A549 (cell line): ENCODE data around the gene TBX20. TPM values are rescaled to one million over a fixed set of nuclear protein-coding genes. Genes with fewer than 3 reads are reported as not detected.
"Not testable (repeated sequence)": the region's sequence is repeated elsewhere in the genome, so short reads cannot be mapped to it uniquely, and the experiment has no call there.

Experiments
- ATAC-seq, 2 experiments: fragments of 200-7000 bp in 1 of 2; fragments of >200 bp in 1 of 2; cut with Nextera tagmentation in 1 of 2; cut with Tn5 transposase in 1 of 2; 3 replicates each; pipeline versions ENCODE4 v1.8.0 to v1.9.1; 2018 to 2020; ENCODE audit warnings: mild to moderate bottlenecking in 1 of 2, moderate library complexity in 1 of 2
- CTCF ChIA-PET: fragments of 300-600 bp; sonication (Branson Sonifier 250); formaldehyde crosslinking; extraction: SDS; loops from one replicate; lab custom pipeline; 2021; ENCODE audit warnings: antibody characterized with exemption, inconsistent platforms; lab: Yijun Ruan, JAX
- POLR2A ChIA-PET: fragments of 350-600 bp; formaldehyde crosslinking; extraction: SDS; loops from one replicate; lab custom pipeline; 2021; ENCODE audit warnings: antibody characterized with exemption, inconsistent platforms; lab: Yijun Ruan, JAX
- DNase-seq, 2 experiments: peaks; one replicate each; pipeline versions ENCODE4 v3.0.0 to v3.0.0-alpha.2; 2011 to 2016; ENCODE audit warnings: low read depth in 1 of 2, low spot score in 1 of 2
- FAIRE-seq: peaks from 2 replicates; lab custom pipeline; 2011; peaks lifted over from hg19 to GRCh38; lab: Jason Lieb, UNC
- H3K27ac ChIP-seq, 2 experiments: fragments of >200 bp; sonication (Bioruptor Twin); formaldehyde crosslinking; 3 replicates each; pipeline ENCODE4 v1.5.1; 2016 to 2017
- H3K4me1 ChIP-seq: fragments of >200 bp; sonication (Bioruptor Twin); formaldehyde crosslinking; 3 replicates; pipeline ENCODE4 v1.6.1; 2016
- H3K4me2 ChIP-seq: fragments of >200 bp; sonication (Bioruptor Twin); formaldehyde crosslinking; 3 replicates; pipeline ENCODE4 v1.6.1; 2016
- H3K4me3 ChIP-seq: fragments of >200 bp; sonication (Bioruptor Twin); formaldehyde crosslinking; 3 replicates; pipeline ENCODE4 v1.5.1; 2016
- H3K9me3 ChIP-seq: fragments of >200 bp; sonication (Bioruptor Twin); formaldehyde crosslinking; 3 replicates; pipeline ENCODE4 v1.6.1; 2016
- FOSL2 ChIP-seq, 2 experiments: fragments of 450-650 bp in 1 of 2; fragments of >200 bp in 1 of 2; sonication (Bioruptor Twin) in 1 of 2; formaldehyde crosslinking; IDR thresholded peaks; 2 replicates each; pipeline versions ENCODE4 v1.5.0 to v1.6.1; 2016 to 2020; ENCODE audit warnings: mild to moderate bottlenecking in 1 of 2, moderate library complexity in 1 of 2
- HDAC2 ChIP-seq: fragments of 200-600 bp; sonication (generic); IDR thresholded peaks from 2 replicates; pipeline ENCODE4 v1.6.1; 2016
- JUN ChIP-seq, 2 experiments: fragments of >200 bp; sonication (Bioruptor Twin); formaldehyde crosslinking; IDR thresholded peaks; 2 replicates in 1 of 2; 3 replicates in 1 of 2; pipeline ENCODE4 v1.6.1; 2016 to 2017
- KDM5A ChIP-seq: fragments of 200-600 bp; sonication (generic); IDR thresholded peaks from 2 replicates; pipeline ENCODE4 v1.6.1; 2016; ENCODE audit warnings: antibody characterized with exemption, mild to moderate bottlenecking
- MAX ChIP-seq: IDR thresholded peaks from 2 replicates; pipeline ENCODE4 v1.6.1; 2012
- POLR2A ChIP-seq: IDR thresholded peaks from 2 replicates; pipeline ENCODE4 v1.6.1; 2012; ENCODE audit warnings: mild to moderate bottlenecking, low read length
- RAD21 ChIP-seq, 2 experiments: fragments of >200 bp in 1 of 2; sonication (Bioruptor Twin) in 1 of 2; formaldehyde crosslinking in 1 of 2; IDR thresholded peaks in 1 of 2; conservative IDR thresholded peaks in 1 of 2; 2 replicates in 1 of 2; 3 replicates in 1 of 2; pipeline ENCODE4 v1.6.1; 2012 to 2018; ENCODE audit warnings: inconsistent platforms in 1 of 2
- SMC3 ChIP-seq: fragments of >200 bp; sonication (Bioruptor Twin); formaldehyde crosslinking; IDR thresholded peaks from 3 replicates; pipeline ENCODE4 v1.6.1; 2018; ENCODE audit warnings: inconsistent platforms
- TP53 ChIP-seq: fragments of 250-450 bp; sonication (Bioruptor Pico); IDR thresholded peaks from 2 replicates; pipeline ENCODE4 v1.5.0; 2021; ENCODE audit warnings: mild to moderate bottlenecking, moderate library complexity
- WGBS: methylation state at CpG from one replicate; pipeline ENCODE4 v1.1.6; 2017; ENCODE audit errors: missing lambda C conversion rate; 5-methylcytosine and 5-hydroxymethylcytosine counted together
- polyA plus RNA-seq, 4 experiments: library from polyadenylated mRNA; depleted of rRNA in 3 of 4; stranded (reverse); fragments of >200 nt; fragmentation: RNase III in 1 of 4; extraction: RNeasy Plus Mini Kit Qiagen cat#74134 plus additional on column Dnase treatment in 1 of 4; gene quantifications; 2 replicates in 3 of 4; 3 replicates in 1 of 4; pipeline ENCODE4 v1.2.3, GENCODE V29; 2011 to 2017
- TF ChIP-seq, protein P1 (sequence below): IDR thresholded peaks from 2 replicates; pipeline ENCODE4 v1.6.1; 2012; ENCODE audit warnings: low read depth, borderline replicate concordance

The TBX20 gene
- polyA plus RNA-seq, 2 of the 4 experiments (the other 2 are of a cell fraction), result 1.3 to 1.6 TPM

DNA sequence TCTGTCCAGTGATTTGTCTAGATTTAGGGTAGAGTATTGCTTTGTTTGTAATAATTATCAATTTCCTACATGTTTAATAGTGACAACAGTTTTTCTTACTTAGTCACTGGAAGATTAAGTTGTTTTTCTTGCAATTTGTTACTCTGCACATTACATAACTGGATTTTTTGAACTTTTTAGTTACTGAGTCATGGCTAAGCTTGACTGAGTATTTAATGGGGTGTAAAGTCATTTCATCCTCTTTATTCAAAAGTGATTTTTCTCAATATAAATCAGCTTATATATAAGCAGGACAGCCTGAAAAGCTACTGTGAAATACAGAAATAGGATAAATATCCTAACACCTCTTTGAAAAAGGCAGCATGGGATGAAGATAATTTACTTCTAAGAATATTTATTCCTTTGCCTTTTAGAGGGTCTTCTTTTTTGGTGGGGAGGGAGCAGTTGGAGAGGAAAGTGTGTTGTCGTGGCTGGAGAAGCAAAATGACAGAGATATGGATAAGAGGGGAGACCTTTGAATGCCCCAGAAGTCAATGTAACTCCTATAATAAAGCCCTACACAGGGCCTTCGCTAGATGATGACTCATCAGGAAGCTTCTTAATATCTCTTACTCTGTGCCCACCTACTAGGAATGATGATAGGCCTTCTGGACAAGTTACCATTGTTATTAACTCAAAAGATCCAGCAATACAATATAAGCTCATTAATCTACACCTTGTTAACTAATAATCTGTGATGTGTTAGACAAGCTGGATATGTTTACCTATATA, 55.3 kb downstream of the TBX20 start:
- 57% methylated on average over 2 of the region's 2 CpGs for WGBS
- H3K4me3 ChIP-seq, H3K27ac ChIP-seq: not testable (repeated sequence)

DNA sequence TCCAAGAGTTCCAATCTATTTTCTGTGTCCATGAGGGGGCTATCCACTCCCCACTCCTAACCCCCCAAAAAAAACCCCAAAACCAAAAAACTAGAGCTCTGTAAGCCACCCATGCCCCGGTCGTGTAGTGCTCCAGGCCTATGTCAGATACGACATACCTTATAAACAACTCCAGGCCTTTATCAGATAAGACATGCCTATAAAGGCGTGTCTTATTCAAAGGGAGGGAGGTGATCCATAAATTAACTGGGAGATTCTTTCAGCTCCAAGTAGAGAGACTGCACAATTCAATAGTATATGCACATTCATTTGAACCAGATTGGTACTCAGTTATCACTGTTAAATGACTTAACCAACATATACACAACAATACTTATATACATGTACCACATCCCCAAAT, 62.3 kb downstream of the TBX20 start:
- CTCF ChIA-PET, result interaction anchor here (0.9 to 1.7 kb wide), 3 partner anchors 329 to 433 kb away, joined by 3 to 8 read pairs (median 4); no protein-coding TSS in a partner anchor
- WGBS, result 85% methylated on average over 4 of the region's 4 CpGs
- H3K4me1 ChIP-seq, FAIRE-seq, H3K4me3 ChIP-seq, H3K27ac ChIP-seq, H3K4me2 ChIP-seq, POLR2A ChIA-PET, H3K9me3 ChIP-seq, ATAC-seq, DNase-seq: not testable (repeated sequence)

More for the DNA sequence above, 55.3 kb downstream of the TBX20 start:
- H3K9me3 ChIP-seq; H3K4me1 ChIP-seq; DNase-seq; FAIRE-seq; POLR2A ChIA-PET; TF ChIP-seq FOSL2 (IDR thresholded peaks at IDR 0.05): not testable (repeated sequence)
- ATAC-seq, result peak in 1 of 2 experiments; percentile 49; a peak in 2 of 6 replicates
- H3K4me2 ChIP-seq, result 0 out of 3 replicates have a peak overlapping the region, but pooled peaks have one; percentile 15
- TF ChIP-seq FOSL2 (CRISPR knock-in tag; IDR thresholded peaks at IDR 0.05), result 0 out of 2 replicates have a peak, but pooled peaks have one; percentile 8
- CTCF ChIA-PET, result interaction anchor here (0.6 kb wide), 1 partner anchor 83 kb away, joined by 3 read pairs; no protein-coding TSS in a partner anchor

DNA sequence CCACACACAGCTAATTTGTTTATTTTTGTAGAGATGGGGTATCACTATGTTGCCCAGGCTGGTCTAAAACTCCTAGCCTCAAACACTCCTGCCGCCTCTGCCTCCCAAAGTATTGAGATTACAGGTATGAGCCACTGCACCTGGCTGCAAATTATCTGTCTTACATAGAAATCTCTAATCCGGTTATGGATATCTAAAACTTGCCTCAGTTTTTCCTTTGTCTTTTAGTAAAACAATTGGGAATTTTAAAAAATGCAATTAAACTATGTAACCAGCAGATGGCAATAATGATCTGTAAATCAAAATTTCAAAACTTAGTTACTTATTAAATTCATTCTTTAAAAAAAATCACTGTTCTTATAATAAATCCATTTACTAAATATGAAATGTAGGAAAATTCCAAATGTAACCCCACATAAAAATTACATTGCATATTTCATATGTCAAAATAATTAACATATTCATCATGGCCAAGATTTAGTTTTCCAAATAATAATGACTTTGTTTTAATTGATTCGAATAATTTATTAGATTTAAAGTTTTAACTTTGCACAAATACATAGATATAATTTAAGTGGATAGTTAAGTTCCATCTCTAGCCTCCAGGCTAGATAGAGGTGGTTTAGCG, 63.6 kb downstream of the TBX20 start:
- DNase-seq, H3K4me1 ChIP-seq, H3K9me3 ChIP-seq, POLR2A ChIA-PET, H3K4me3 ChIP-seq, H3K4me2 ChIP-seq, ATAC-seq, FAIRE-seq, H3K27ac ChIP-seq: not testable (repeated sequence)
- TF ChIP-seq SMC3 (peak; percentile 32; the same call in 2 of the 3 replicates), RAD21 (conservative IDR thresholded peaks at IDR 0.05 in 1 of 2, IDR thresholded peaks at IDR 0.05 in 1 of 2) (peak in 1 of 2 experiments; percentile 39; a peak in 2 of 5 replicates)
- CTCF ChIA-PET, result interaction anchor here (0.8 to 1.7 kb wide), 4 partner anchors 329 to 434 kb away, joined by 3 to 8 read pairs (median 4); no protein-coding TSS in a partner anchor
- 44% methylated on average over 4 of the region's 4 CpGs for WGBS

DNA sequence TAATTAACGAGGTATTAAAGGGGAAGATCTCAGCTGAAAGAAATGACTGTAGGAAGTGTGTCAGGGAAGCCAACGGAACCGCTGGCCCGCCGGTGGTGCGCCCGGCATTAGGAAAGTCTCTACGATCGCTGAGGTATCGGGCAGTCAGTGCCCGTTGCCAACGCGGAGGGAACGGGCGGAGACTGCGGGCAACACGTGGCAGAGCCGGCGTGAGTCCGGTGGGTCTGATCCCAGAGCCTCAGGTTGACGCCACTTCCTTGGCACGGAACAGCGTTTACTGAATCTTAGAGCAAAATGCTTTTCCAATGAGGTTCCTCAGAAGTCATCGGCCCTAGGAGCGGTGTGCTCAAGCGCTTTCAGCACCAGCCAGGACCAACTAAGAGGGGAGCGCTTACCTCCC, 67.1 kb downstream of the TBX20 start:
- POLR2A ChIA-PET, H3K9me3 ChIP-seq, FAIRE-seq, H3K4me1 ChIP-seq: not testable (repeated sequence)
- CTCF ChIA-PET, result interaction anchor here (1.8 to 2.2 kb wide), 2 partner anchors 333 to 429 kb away, joined by 3 to 4 read pairs; no protein-coding TSS in a partner anchor
- DNase-seq (peak in 1 of 2 experiments; percentile 35), ATAC-seq (peak; percentile 64 to 68; a peak in 5 of 6 replicates)
- 10% methylated on average over 18 of the region's 27 CpGs for WGBS
- Histone ChIP-seq H3K27ac (peak overlapping the region; percentile 61 to 92), H3K4me2 (peak overlapping the region; percentile 96), H3K4me3 (peak overlapping the region; percentile 70)

DNA sequence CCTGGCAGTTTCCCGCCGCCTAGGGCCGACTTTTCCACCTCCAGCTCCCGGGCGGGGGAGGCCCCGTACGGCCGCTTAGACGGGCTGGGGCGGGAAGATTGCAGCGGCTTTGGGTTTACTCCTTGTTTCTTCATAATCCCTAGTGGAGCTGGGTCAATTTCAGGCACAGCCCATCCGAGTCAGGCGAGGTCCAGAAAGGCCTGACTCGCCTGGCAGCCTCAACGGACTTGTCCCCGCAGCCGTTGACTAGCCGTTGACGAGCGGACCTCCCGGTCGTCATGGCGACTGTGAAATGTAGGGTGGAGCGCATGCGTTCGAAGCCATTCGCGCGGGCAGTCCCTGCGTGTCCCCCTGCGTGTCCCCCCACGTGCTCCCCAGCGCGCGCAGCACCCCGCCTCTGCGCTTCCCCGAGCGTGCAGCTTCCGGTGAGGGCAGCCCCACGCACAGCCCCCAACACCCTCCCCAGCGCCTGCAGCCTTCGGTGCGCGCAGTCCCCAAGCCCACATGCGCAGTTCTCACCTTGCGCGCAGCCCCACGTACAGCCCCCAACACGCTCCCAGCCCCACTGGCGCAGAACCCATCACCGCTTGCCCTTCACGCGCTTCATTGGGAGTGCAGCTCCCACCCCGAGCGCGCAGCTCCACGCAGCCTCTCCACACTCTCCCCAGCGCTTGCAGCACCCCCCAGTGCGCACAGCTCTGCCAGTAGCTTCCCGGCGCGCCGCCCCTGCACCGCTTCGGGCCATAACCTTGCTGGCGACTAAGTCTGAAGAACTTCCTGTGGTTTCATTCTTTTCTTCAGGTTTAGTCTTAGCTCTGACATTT, 67.8 kb downstream of the TBX20 start:
- FAIRE-seq, result no peak
- WGBS, result 3% methylated on average over 34 of the region's 67 CpGs

DNA sequence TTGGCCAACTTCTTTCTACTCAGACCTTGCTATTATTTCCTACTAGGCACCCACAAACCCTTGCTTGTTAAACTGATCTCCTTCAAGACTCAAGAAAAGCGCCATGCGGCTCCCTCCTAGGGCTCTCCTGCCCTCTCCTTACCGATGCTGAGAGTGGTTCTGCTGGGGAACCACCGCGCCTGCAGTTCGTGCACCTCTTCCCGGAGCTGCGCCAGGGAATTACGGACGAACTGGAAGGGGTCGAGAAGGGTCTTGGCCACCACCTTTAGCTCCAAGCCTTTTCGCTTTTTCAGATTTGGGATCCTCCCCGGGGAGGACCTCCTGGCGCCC, 68.4 kb downstream of the TBX20 start:
- H3K9me3 ChIP-seq, DNase-seq, FAIRE-seq, H3K4me1 ChIP-seq, POLR2A ChIA-PET: not testable (repeated sequence)
- ATAC-seq, result peak; percentile 72 to 73
- CTCF ChIA-PET, result interaction anchor here (0.8 to 2.2 kb wide), 4 partner anchors 107 to 439 kb away, joined by 3 to 4 read pairs (median 4); no protein-coding TSS in a partner anchor
- H3K27ac ChIP-seq, result peak overlapping the region; percentile 61 to 92
- H3K4me3 ChIP-seq, result peak overlapping the region; percentile 70
- WGBS, result 4% methylated on average over 13 of the region's 14 CpGs
- peak overlapping the region; percentile 96 for H3K4me2 ChIP-seq

More for the DNA sequence above, 67.8 kb downstream of the TBX20 start:
- TF ChIP-seq MAX, result peak; percentile 97
- no peak for TF ChIP-seq KDM5A
- peak; percentile 89 for TF ChIP-seq HDAC2
- peak in 1 of 2 experiments; percentile 27; a peak in 1 of 5 replicates for TF ChIP-seq JUN (IDR thresholded peaks at IDR 0.05)
- TF ChIP-seq TP53 (CRISPR knock-in tag), result no peak
- TF ChIP-seq POLR2A, result peak; percentile 40
- TF ChIP-seq, protein P1, sequence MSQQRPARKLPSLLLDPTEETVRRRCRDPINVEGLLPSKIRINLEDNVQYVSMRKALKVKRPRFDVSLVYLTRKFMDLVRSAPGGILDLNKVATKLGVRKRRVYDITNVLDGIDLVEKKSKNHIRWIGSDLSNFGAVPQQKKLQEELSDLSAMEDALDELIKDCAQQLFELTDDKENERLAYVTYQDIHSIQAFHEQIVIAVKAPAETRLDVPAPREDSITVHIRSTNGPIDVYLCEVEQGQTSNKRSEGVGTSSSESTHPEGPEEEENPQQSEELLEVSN, result peak; percentile 97
- POLR2A ChIA-PET, result no interaction called here
- Histone ChIP-seq H3K27ac (peak overlapping the region; percentile 61 to 92), H3K4me1 (peaks cover 5% of the 10 kb centered on the region; the same call in 1 of the 3 replicates), H3K4me3 (peak overlapping the region; percentile 70), H3K4me2 (peak overlapping the region; percentile 96), H3K9me3 (no peaks in the 10 kb centered on the region)
- ATAC-seq, result peak; percentile 93 to 95
- peak in 1 of 2 experiments; percentile 84 for DNase-seq
- CTCF ChIA-PET, result interaction anchor here (0.8 to 2.2 kb wide), 4 partner anchors 107 to 439 kb away, joined by 3 to 4 read pairs (median 4); no protein-coding TSS in a partner anchor

GRCh38 chr7:35184961-35185360, 68.9 kb downstream of the TBX20 start:
- H3K9me3 ChIP-seq, ATAC-seq, POLR2A ChIA-PET, H3K4me1 ChIP-seq, FAIRE-seq, DNase-seq: not testable (repeated sequence)
- 27% methylated on average over 5 of the region's 5 CpGs for WGBS
- Histone ChIP-seq H3K4me2 (peak overlapping the region; percentile 96), H3K27ac (peak overlapping the region in 1 of 2 experiments; percentile 92; a peak in 3 of 6 replicates), H3K4me3 (peak overlapping the region; percentile 70)
- CTCF ChIA-PET, result interaction anchor here (1.8 to 2.2 kb wide), 2 partner anchors 335 to 427 kb away, joined by 3 to 4 read pairs; no protein-coding TSS in a partner anchor
